ENCODE results near the gene AFAP1L2. TPM values are rescaled to one million over a fixed set of nuclear protein-coding genes. Genes with fewer than 3 reads are reported as not detected.

Gene AFAP1L2
- total RNA-seq, 4 donors from 2014 or later, result 3.7 to 18.8 (median 4.5) TPM

GRCh38 chr10:114300036-114300645 is 104.2 kb downstream of the AFAP1L2 start:
- TF ChIP-seq CTCF (IDR thresholded peaks at IDR 0.05), result no peak
- DNase-seq (ENCODE audit: low spot score) (no peak), ATAC-seq (ENCODE audit: low FRiP score) (no peak)

GRCh38 chr10:114297136-114297705 is 107.1 kb downstream of the AFAP1L2 start:
- DNase-seq (ENCODE audit: low spot score) (no peak), ATAC-seq (ENCODE audit: low FRiP score) (no peak)
- TF ChIP-seq CTCF (IDR thresholded peaks at IDR 0.05), result no peak

GRCh38 chr10:114295393-114295792 is 108.9 kb downstream of the AFAP1L2 start:
- ATAC-seq (ENCODE audit: low FRiP score) (no peak), DNase-seq (ENCODE audit: low spot score) (no peak)
- TF ChIP-seq CTCF (IDR thresholded peaks at IDR 0.05), result no peak

GRCh38 chr10:114294549-114294948 is 109.8 kb downstream of the AFAP1L2 start:
- DNase-seq (ENCODE audit: low spot score) (no peak), ATAC-seq (ENCODE audit: low FRiP score) (no peak)
- TF ChIP-seq CTCF (IDR thresholded peaks at IDR 0.05), result no peak

- no peak for TF ChIP-seq CTCF (IDR thresholded peaks at IDR 0.05)
- ATAC-seq (ENCODE audit: low FRiP score) (no peak), DNase-seq (ENCODE audit: low spot score) (no peak)
These were observed 111.2 kb downstream of the AFAP1L2 start for GRCh38 chr10:114293075-114293474.

- ATAC-seq (ENCODE audit: low FRiP score), result no peak
- TF ChIP-seq CTCF (IDR thresholded peaks at IDR 0.05), result no peak
- no peak for DNase-seq (ENCODE audit: low spot score)
These were observed 112.8 kb downstream of the AFAP1L2 start for GRCh38 chr10:114291516-114291915.

GRCh38 chr10:114291076-114291475 is 113.2 kb downstream of the AFAP1L2 start:
- no peak for TF ChIP-seq CTCF (IDR thresholded peaks at IDR 0.05)
- no peak for DNase-seq (ENCODE audit: low spot score)
- ATAC-seq (ENCODE audit: low FRiP score), result no peak
